Heart left ventricle (tissue), 16 donors: ENCODE data around the gene PRPSAP2. TPM values are rescaled to one million over a fixed set of nuclear protein-coding genes. Genes with fewer than 3 reads are reported as not detected.

ENCODE experiments used
- ATAC-seq, 4 donors: fragments of 200-7000 bp; cut with Tn5 transposase; one replicate each; pipeline ENCODE4 v1.9.1; 2020 to 2022; ENCODE audit warnings: moderate library complexity in 4 of 4, mild to moderate bottlenecking in 3 of 4, moderate number of reproducible peaks in 1 of 4
- DNase-seq, 5 donors: peaks; one replicate each; pipeline ENCODE4 v3.0.0-alpha.2; 2020
- H3K27ac ChIP-seq, 12 donors: fragments of 200-600 bp; sonication (generic) in 4 of 12; one replicate each; pipeline versions ENCODE4 v1.5.0 to v1.8.0; 2016 to 2022; ENCODE audit warnings: mild to moderate bottlenecking in 2 of 12
- H3K27me3 ChIP-seq, 9 donors: fragments of 200-600 bp; sonication (generic) in 2 of 9; one replicate each; pipeline versions ENCODE4 v1.5.1 to v1.8.0; 2016 to 2022; ENCODE audit warnings: mild to moderate bottlenecking in 3 of 9
- H3K36me3 ChIP-seq, 9 donors: fragments of 200-600 bp; sonication (generic) in 2 of 9; one replicate each; pipeline versions ENCODE4 v1.5.0 to v1.8.0; 2018 to 2022; ENCODE audit warnings: mild to moderate bottlenecking in 2 of 9
- H3K4me1 ChIP-seq, 12 donors: fragments of 200-600 bp; sonication (generic) in 4 of 12; one replicate each; pipeline versions ENCODE4 v1.5.0 to v1.8.0; 2016 to 2022; ENCODE audit warnings: mild to moderate bottlenecking in 3 of 12
- H3K4me3 ChIP-seq, 12 donors: fragments of 200-600 bp; sonication (generic) in 4 of 12; one replicate each; pipeline versions ENCODE4 v1.5.0 to v1.8.0; 2017 to 2022; ENCODE audit warnings: mild to moderate bottlenecking in 9 of 12, moderate library complexity in 4 of 12
- H3K9me3 ChIP-seq, 12 donors: fragments of 200-600 bp; sonication (generic) in 4 of 12; one replicate each; pipeline versions ENCODE4 v1.5.0 to v1.8.0; 2016 to 2022; ENCODE audit warnings: mild to moderate bottlenecking in 1 of 12
- CTCF ChIP-seq, 12 donors: fragments of 200-600 bp; sonication (generic) in 4 of 12; IDR thresholded peaks; one replicate each; pipeline versions ENCODE4 v1.5.0 to v1.8.0; 2018 to 2022; ENCODE audit warnings: antibody characterized with exemption in 12 of 12, mild to moderate bottlenecking in 5 of 12
- POLR2A ChIP-seq, 2 donors: fragments of 450-650 bp; IDR thresholded peaks; one replicate each; pipeline ENCODE4 v1.6.1; 2017; ENCODE audit warnings: antibody characterized with exemption in 2 of 2, mild to moderate bottlenecking in 2 of 2, moderate library complexity in 2 of 2
- WGBS, 4 donors: extraction: QIAGEN DNeasy Blood & Tissue Kit in 2 of 4; methylation state at CpG; one replicate each; pipeline versions ENCODE4 v1.1.5 to v1.1.7; 2013 to 2018; 5-methylcytosine and 5-hydroxymethylcytosine counted together
- intact Hi-C, 10 donors: fragments of 100-400 bp; cut with DNase I; formaldehyde crosslinking; loops; one replicate each; pipeline versions ENCODE4 v1.11.1 to v1.14.2; 2022
- polyA plus RNA-seq, 2 donors: library from polyadenylated mRNA; stranded (reverse); fragments of 200-250 nt; gene quantifications; one replicate each; pipeline ENCODE4 v1.2.3, GENCODE V29; 2013
- total RNA-seq, 9 donors: library from RNA; depleted of rRNA in 2 of 9; stranded (reverse); fragments of >200 nt in 2 of 9; fragmentation: NEBNext Ultra II Directional in 3 of 9; extraction: Animal tissue kit (Norgen Biotek cat#: 25700) in 3 of 9; gene quantifications; one replicate each; pipeline versions ENCODE4 v1.1.0 to v1.2.4, GENCODE V29; 2016 to 2023
- donor health status: ischemic (EF 13 %, LVEDD 7.1; RV severe dilation, severe dysfunction).
- donor health status: healthy with polysubstance abuse.
- donor health status: DM: no; HTN: yes; CAD: no.
- donor health status: DM: no; HTN: no; CAD: no.
- donor health status: ischemic (EF 25% LVEDD 6.9; RV normal size, moderate dysfunction).
- donor health status: ischemic (EF 25% LVEDD 5.7; RV mildly dilated, moderate dysfunction).
- donor health status: healthy.
- donor health status: DM: yes; HTN: yes; CAD: no.
- donor health status: ischemic (EF 35%, LVEDD 5.7; RV mildly dilated, moderate dysfunction).
- donor health status: nonischemic (EF 11% LVEDD 7.7; RV severe dilation, severe dysfunction).
- donor health status: DM: yes; HTN: yes; CAD: no.
- donor health status: PGD.
- donor health status: ischemic (EF 29% LVEDD 5.4; RV normal size, mild dysfunction).
- donor health status: nonischemic (EF 23%, LVEDD 6.1; RV moderate dilation, normal function).

The PRPSAP2 gene
- total and polyA plus RNA-seq, 11 donors = 11.0 to 26.2 (median 17.8) TPM

DNA sequence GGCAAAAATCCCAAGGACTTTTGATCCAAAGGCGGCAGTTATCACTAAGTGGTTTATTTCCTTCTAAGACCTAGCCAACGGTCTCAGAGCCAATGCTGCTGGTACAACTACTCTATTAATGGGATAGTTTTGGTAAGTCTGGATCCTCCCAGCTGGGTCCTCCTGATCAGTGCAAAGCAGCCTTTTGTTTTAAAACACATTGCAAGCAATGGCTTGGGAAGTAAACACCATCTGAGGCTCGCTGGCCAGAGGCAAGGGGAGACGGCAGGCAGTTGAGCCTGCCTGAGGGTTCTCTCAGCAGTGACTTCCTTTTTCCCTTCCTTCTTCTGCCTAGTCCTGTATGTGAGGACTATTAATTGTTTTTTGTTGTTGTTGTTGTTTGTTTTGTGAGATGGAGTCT is 92.4 kb downstream of the PRPSAP2 start:
- DNase-seq (no peak), ATAC-seq (no peak)
- H3K4me3 ChIP-seq = no peak overlapping the region
- H3K36me3 ChIP-seq = no peaks in the 10 kb centered on the region
- H3K9me3 ChIP-seq = no peaks in the 10 kb centered on the region
- H3K27ac ChIP-seq = no peak overlapping the region
- intact Hi-C loops = loop anchor here in 2 of 10 donors (5.0 to 10.0 kb wide), 2 partner anchors 52 to 54 kb away; partner anchors contain the start of gene FAM83G (in 2 of the 2)
- H3K27me3 ChIP-seq = no peaks in the 10 kb centered on the region
- 74 to 81% (median 75%) methylated on average over 4 of the region's 4 CpGs for WGBS, 4 donors
- peaks cover 0 to 18% (median 0%) of the 10 kb centered on the region in 12 donors for H3K4me1 ChIP-seq
- TF ChIP-seq CTCF (IDR thresholded peaks at IDR 0.05) (no peak), POLR2A (IDR thresholded peaks at IDR 0.05) (no peak)

DNA sequence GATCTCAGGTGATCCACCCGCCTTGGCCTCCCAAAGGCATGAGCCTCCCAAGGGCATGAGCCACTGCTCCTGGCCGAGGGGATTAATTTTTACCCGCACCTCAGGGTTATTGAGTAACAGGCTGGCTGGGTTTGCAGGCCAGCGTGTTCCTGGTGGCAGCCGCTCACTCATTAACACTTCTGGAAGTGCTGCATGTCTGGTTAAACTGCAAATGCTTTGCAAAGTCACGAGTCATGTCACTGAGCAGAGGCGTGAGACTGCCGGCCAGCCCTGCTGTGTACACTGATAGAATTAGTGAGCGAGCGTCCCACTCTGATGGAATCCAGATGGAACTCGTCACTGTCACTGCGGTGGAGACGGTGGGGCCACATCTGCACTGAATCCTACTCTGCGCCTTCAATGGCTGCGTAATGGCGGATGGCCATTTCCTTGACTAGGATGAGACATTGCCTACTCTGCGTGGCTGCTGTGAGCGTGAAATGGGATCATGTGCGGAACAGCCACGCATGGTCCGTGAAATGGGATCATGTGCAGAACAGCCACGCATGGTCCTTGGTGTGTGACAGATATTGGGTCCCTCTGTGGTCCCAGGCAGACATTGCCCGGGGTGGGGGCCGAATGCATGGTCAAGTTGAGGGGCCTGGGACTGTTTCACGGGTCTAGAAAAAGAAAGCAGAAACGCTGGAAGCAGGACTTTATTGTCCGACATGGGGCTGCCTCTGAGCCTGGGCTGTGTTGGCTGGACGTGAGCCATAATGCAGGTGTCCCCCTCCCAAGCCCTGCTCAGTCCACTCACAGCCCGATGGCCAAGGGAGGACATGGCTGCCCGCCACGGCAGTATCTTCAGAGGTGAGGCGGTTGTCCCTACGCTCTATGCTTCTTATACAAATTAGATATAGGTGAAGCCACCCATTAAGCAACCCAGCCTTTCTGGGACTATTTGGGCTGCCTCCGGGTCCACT is 93.3 kb downstream of the PRPSAP2 start:
- H3K27me3 ChIP-seq = no peaks in the 10 kb centered on the region
- DNase-seq (peak in 2 of 5 donors; percentile 49 to 62), ATAC-seq (peak; percentile 44 to 73 (median 72))
- no peaks in the 10 kb centered on the region for H3K9me3 ChIP-seq
- no peaks in the 10 kb centered on the region for H3K36me3 ChIP-seq
- WGBS, 4 donors = 67 to 71% (median 70%) methylated on average over 33 to 34 of the region's 34 CpGs
- H3K4me3 ChIP-seq = no peak overlapping the region
- H3K4me1 ChIP-seq = peaks cover 0 to 18% (median 0%) of the 10 kb centered on the region in 12 donors
- TF ChIP-seq POLR2A (IDR thresholded peaks at IDR 0.05) (no peak), CTCF (IDR thresholded peaks at IDR 0.05) (no peak)
- H3K27ac ChIP-seq = no peak overlapping the region
- intact Hi-C loops = loop anchor here in 2 of 10 donors (5.0 to 10.0 kb wide), 2 partner anchors 51 to 54 kb away; partner anchors contain the start of gene FAM83G (in 2 of the 2)

- no peaks in the 10 kb centered on the region for H3K9me3 ChIP-seq
- H3K4me3 ChIP-seq = no peak within 1 kb of the TSS
- no peaks in the 10 kb centered on the region for H3K27me3 ChIP-seq
- TF ChIP-seq POLR2A (IDR thresholded peaks at IDR 0.05) (no peak), CTCF (IDR thresholded peaks at IDR 0.05) (peak in 1 of 12 donors; percentile 12)
- DNase-seq (no peak), ATAC-seq (no peak)
- intact Hi-C loops = loop anchor here in 2 of 10 donors (5.0 to 10.0 kb wide), 2 partner anchors 50 to 53 kb away; partner anchors contain the start of gene FAM83G (in 2 of the 2)
- H3K27ac ChIP-seq = no peak within 1 kb of the TSS
- H3K4me1 ChIP-seq = peaks cover 0 to 18% (median 0%) of the 10 kb centered on the region in 12 donors
- H3K36me3 ChIP-seq = no peaks in the 10 kb centered on the region
- 82 to 87% (median 85%) methylated on average over 12 to 17 of the region's 17 CpGs for WGBS, 4 donors
Measured at GRCh38 chr17:18951941-18952842, 94.3 kb downstream of the PRPSAP2 start, which contains the start of gene SLC5A10. Gene SLC5A10 (plus strand): TSS chr17:18952165. CDS start chr17:18952206, 41 bp downstream.
